Ramos (cell line): Measurements from ENCODE around the gene UBASH3B.

Source experiments
- in situ Hi-C: fragments of 300-500 bp; cut with MboI; formaldehyde crosslinking; loops from one replicate; pipeline ENCODE4 v1.14.3; 2022; ENCODE audit warnings: low sequenced_read_pairs; ENCODE audit not compliant: unreplicated experiment

The UBASH3B gene

DNA sequence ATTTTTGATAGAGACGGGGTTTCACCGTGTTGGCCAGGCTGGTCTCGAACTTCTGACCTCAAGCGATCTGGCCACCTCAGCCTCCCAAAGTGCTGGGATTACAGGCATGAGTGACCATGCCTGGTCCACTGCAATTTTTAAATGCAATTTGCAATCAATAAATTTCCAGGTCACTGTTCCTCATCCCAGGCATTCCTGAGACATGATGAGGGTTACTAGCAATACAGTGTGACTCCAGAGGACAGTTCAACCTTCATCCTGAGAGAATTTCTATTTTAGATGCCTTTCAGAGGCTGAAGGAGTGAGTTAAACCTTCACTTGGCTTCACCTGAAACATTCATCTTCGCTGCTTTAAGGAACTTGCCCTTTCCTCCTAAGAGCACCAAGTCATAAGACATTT, 9.7 kb upstream of the UBASH3B start:
- in situ Hi-C loops: no loop called here

GRCh38 chr11:122646549-122647340, 8.8 kb upstream of the UBASH3B start:
- in situ Hi-C loops: no loop called here

GRCh38 chr11:122647736-122648275, 7.7 kb upstream of the UBASH3B start:
- in situ Hi-C loops: no loop called here

- in situ Hi-C loops: no loop called here
These were observed 6.4 kb upstream of the UBASH3B start for GRCh38 chr11:122649116-122649515.

GRCh38 chr11:122650619-122651018, 4.9 kb upstream of the UBASH3B start:
- in situ Hi-C loops: loop anchor here (25.0 kb wide), 1 partner anchor 412 kb away; the partner anchor contains the start of gene HSPA8

DNA sequence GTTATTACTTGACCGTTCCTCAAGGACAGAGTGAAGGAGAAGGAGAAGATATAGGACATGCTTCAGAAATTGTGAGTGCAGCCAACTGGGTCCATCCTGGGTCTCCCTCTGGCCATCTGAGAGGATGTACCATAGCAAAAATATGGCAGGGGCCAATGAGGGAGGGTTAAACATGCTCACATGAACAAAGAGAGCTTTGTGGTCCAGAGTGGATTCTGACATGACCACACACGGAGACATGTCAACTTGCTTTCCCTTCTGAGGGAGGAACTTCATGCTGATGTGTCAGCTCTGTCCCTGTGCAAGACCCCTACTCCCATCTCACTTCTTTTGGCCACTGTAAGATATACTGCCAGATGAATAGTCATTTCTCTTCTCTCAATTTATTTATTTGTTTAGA, 3.0 kb upstream of the UBASH3B start:
- in situ Hi-C loops: loop anchor here (25.0 kb wide), 1 partner anchor 410 kb away; the partner anchor contains the start of gene HSPA8

- in situ Hi-C loops: loop anchor here (25.0 kb wide), 1 partner anchor 408 kb away; the partner anchor contains the start of gene HSPA8
These were observed 1.5 kb upstream of the UBASH3B start for GRCh38 chr11:122653916-122654585.

- in situ Hi-C loops: loop anchor here (25.0 kb wide), 1 partner anchor 406 kb away; the partner anchor contains the start of gene HSPA8
These were observed 630 bp downstream of the UBASH3B start for GRCh38 chr11:122656073-122656630.

- in situ Hi-C loops: loop anchor here (25.0 kb wide), 1 partner anchor 406 kb away; the partner anchor contains the start of gene HSPA8
These were observed 1.1 kb downstream of the UBASH3B start for GRCh38 chr11:122656631-122657101.

DNA sequence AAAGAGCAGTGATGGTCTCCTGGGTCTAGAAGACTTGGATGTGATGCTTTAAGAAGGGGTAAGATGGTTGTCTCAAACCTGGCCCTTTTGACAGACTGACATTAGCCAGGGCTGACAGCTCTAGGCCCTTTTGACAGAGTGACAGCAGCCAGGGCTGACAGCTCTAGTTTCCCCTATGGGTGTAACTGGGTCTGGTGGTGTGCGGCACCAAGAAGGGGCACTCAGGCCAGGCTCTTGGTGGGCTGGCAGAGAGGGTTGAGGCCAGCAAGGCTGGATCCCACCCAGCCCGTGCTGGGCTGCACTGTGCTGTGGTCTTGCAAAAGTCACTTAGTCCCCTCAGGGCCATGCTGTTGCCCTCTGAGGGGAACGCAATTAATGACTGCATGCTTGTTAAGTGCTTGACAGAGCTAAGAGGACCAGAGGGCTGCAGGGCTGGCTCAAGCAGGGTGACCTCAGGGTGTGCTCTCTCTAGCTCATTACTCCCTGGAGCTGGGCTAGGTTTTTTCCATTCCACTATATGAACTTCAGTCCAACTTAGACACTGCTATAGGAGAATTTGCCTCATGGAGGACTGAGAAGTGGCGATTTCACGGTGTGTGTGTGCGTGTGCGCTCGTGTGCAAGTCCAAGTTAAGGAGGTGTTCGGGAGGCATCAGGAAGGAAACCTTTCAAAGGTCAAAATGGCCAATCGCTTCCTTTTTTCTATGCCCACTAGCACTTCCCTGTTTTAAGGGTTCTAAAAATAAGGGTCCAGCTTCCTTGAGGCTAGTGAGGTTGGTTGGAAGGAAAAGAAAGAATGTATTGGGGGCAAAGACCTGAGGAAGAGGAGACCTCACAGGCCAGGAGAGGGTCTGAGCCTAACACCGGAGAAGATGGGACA, 4.4 kb downstream of the UBASH3B start:
- in situ Hi-C loops: loop anchor here (5.0 to 25.0 kb wide), 2 partner anchors 92 to 402 kb away; partner anchors contain the start of gene HSPA8

DNA sequence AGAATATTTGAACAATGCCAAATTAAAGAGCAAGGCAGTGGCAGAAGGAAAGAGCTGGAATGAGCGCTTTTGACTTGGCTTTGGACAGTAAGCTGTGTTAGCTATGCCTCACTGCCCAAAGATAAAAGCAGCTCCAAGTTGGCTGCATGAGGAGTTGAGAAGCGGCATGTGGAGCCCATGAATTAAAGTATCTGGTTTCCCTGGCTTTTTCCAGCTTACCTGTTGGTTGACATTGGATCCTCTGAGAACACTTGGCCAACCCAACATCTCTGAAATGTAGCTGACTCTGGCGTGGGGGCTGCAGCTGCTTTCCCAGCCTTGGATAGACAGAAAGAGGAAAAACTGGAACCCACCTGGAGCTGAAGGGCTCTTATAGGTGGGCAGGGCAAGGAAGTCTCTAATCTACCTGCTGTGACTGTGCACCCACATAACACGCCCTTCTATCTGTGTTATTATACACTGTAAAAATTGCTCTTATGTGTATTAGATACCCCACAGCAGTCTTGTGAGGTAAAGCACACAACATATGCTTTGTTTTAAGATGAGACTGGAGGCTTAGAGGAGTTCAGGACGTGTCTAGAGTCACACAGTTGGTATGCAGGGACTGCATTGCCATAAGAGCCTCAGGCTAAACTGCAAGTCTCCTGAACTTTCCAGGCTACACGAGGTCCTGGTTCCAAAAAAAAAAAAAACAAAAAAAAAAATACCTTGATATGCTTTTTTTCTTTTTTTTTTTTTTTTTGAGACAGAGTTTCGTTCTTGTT, 5.8 kb downstream of the UBASH3B start:
- in situ Hi-C loops: loop anchor here (5.0 to 25.0 kb wide), 2 partner anchors 91 to 401 kb away; partner anchors contain the start of gene HSPA8

DNA sequence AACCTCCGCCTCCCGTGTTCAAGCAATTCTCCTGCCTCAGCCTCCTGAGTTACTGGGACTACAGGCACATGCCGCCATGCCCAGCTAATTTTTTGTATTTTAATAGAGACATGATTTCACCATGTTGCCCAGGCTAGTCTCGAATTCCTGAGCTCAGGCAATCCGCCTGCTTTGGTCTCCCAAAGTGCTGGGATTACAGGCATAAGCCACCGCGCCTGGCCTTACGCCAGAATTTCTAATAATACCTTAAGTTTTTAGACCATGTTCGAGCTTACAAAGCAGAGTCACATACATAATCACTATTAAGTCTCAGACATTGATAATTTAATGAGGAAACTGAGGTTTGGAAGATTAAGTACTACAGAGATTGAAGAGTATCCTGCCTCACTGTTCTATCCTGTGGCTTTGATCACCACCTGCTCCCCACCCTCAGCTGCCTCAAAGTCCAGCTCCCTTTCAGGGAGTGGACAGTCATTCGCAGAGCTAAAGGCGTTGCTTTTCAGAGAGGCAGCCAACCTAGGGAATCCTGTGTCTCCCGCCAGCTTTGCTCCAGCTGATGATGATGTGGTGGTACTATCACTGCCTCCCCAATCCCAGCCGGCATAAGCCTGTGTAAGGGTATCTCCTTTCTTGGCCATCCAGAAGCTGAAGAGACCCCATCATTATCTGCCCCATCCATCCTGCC, 7.7 kb downstream of the UBASH3B start:
- in situ Hi-C loops: loop anchor here (5.0 to 25.0 kb wide), 2 partner anchors 89 to 399 kb away; partner anchors contain the start of gene HSPA8

DNA sequence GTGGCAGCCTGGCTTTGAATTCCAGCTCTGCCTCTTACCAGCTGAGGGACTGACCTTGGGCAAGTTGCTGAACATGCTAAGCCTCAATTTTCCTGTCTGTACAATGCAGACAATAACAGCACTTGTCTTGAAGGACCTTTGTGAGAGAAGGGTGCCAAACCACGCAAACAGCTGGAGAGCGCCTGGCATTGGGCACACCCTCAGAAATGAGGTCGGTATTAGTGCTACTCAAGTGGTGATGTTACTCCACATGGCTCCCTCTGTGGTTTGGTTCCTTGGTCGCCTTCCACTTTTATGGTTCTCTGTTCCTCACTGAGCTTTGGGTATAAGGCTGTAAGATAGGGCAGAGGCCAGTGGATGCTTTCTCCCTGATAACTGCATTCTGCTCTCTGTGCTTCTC, 8.2 kb downstream of the UBASH3B start:
- in situ Hi-C loops: loop anchor here (5.0 to 25.0 kb wide), 2 partner anchors 89 to 399 kb away; partner anchors contain the start of gene HSPA8

DNA sequence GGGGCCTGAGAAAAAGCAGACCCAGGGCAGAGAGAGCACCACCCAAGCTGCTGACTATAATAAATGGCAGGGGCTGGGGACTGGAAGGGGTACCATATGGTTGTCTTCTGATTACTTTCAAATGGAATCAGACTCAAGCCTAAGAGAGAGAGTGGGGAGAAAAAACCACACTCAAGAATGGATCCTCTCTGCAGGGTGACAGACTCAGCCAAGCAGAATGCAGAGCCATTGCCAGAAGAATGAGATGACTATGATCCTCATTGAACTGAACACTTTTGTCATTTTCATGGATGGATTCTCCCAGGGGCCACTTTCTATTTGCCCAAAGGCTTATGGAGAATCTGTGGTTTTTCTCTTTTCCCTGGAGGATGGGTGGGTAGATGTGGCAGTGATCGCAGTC, 8.7 kb downstream of the UBASH3B start:
- in situ Hi-C loops: loop anchor here (5.0 to 25.0 kb wide), 2 partner anchors 88 to 398 kb away; partner anchors contain the start of gene HSPA8

- in situ Hi-C loops: loop anchor here (25.0 kb wide), 1 partner anchor 396 kb away; the partner anchor contains the start of gene HSPA8
These were observed 10.3 kb downstream of the UBASH3B start for GRCh38 chr11:122665861-122666260.

GRCh38 chr11:122666743-122667142, 11.2 kb downstream of the UBASH3B start:
- in situ Hi-C loops: loop anchor here (25.0 kb wide), 1 partner anchor 396 kb away; the partner anchor contains the start of gene HSPA8

DNA sequence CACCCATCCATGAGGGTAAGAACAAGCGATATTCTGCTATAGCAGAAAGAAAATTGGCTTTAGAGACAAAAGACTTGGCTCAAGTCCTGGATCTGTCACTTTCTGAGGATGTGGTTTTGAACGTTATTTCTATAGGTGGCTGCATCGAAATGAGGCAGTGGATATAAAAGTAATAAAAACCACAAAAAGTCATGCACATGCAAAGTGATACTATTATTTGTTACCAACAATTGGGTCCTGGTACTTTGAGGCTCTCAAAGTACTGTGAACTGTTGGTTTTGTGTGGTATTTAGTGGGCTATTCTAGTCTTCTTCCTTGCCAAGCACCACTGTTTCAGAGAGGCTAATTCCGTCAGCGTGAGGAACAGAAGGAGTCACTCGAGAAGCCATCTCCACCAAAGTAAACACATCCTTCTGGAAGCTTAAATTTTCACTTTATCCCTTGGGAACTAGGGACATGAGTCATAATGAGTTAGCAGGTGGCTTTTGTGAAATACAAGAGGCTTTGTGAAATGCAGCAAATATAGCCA, 13.1 kb downstream of the UBASH3B start:
- in situ Hi-C loops: loop anchor here (25.0 kb wide), 1 partner anchor 394 kb away; the partner anchor contains the start of gene HSPA8
